Fibroblast of lung (primary cell): ENCODE measurements around the gene SPATS2L. TPM values are rescaled to one million over a fixed set of nuclear protein-coding genes. Genes with fewer than 3 reads are reported as not detected.

ENCODE experiments used
- DNase-seq, 2 donors: peaks; one replicate each; pipeline versions ENCODE4 v3.0.0 to v3.0.0-alpha.2; 2010; ENCODE audit warnings: low read depth in 2 of 2
- H2AFZ ChIP-seq: 2 replicates; pipeline ENCODE4 v1.5.1; 2012; ENCODE audit warnings: low read length, control low read depth, inconsistent platforms
- H3K27ac ChIP-seq: 2 replicates; pipeline ENCODE4 v1.5.1; 2011; ENCODE audit warnings: low read length, control low read depth; ENCODE audit not compliant: insufficient read depth
- H3K27me3 ChIP-seq: 2 replicates; pipeline ENCODE4 v1.5.1; 2011; ENCODE audit warnings: mild to moderate bottlenecking, low read length; ENCODE audit not compliant: control insufficient read depth, insufficient read depth
- H3K36me3 ChIP-seq: 2 replicates; pipeline ENCODE4 v1.5.1; 2011; ENCODE audit warnings: low read length; ENCODE audit not compliant: control insufficient read depth, insufficient read depth
- H3K4me1 ChIP-seq: 2 replicates; pipeline ENCODE4 v1.5.1; 2011; ENCODE audit warnings: low read length; ENCODE audit not compliant: control insufficient read depth, insufficient read depth; ENCODE audit errors: extremely low read depth
- H3K4me2 ChIP-seq: 2 replicates; pipeline ENCODE4 v1.5.1; 2011; ENCODE audit warnings: low read length, control low read depth; ENCODE audit not compliant: insufficient read depth; ENCODE audit errors: extremely low read depth
- H3K4me3 ChIP-seq, 4 experiments: fragments of 200-600 bp in 1 of 4; sonication (generic) in 1 of 4; replicated peaks in 1 of 4; 2 replicates each; pipeline ENCODE4 v1.5.1; 2011 to 2016; ENCODE audit warnings: low read length in 4 of 4, low read depth in 3 of 4, mild to moderate bottlenecking in 3 of 4, control low read depth in 2 of 4, inconsistent platforms in 1 of 4, mixed read lengths in 1 of 4; ENCODE audit not compliant: insufficient read depth in 1 of 4; ENCODE audit errors: control extremely low read depth in 1 of 4
- H3K79me2 ChIP-seq: 2 replicates; pipeline ENCODE4 v1.5.1; 2012; ENCODE audit warnings: mild to moderate bottlenecking, low read length, inconsistent platforms; ENCODE audit not compliant: control insufficient read depth, insufficient read depth
- H3K9ac ChIP-seq: 2 replicates; pipeline ENCODE4 v1.5.1; 2011; ENCODE audit warnings: mild to moderate bottlenecking, low read length, control low read depth; ENCODE audit not compliant: insufficient read depth
- H3K9me3 ChIP-seq: 2 replicates; pipeline ENCODE4 v1.5.1; 2012; ENCODE audit warnings: low read depth, low read length; ENCODE audit not compliant: control insufficient read depth, insufficient read depth
- H4K20me1 ChIP-seq: 2 replicates; pipeline ENCODE4 v1.5.1; 2011; ENCODE audit warnings: low read length; ENCODE audit not compliant: control insufficient read depth, insufficient read depth; ENCODE audit errors: extremely low read depth
- CTCF ChIP-seq, 2 donors: IDR thresholded peaks in 1 of 2; conservative IDR thresholded peaks in 1 of 2; 1 replicate in 1 of 2; 2 replicates in 1 of 2; pipeline ENCODE4 v1.5.1; 2011 to 2012; ENCODE audit warnings: low read length in 2 of 2, control low read depth in 1 of 2, inconsistent platforms in 1 of 2, low read depth in 1 of 2, mild to moderate bottlenecking in 1 of 2
- EZH2 ChIP-seq: IDR thresholded peaks from 2 replicates; pipeline ENCODE4 v1.5.1; 2012; ENCODE audit warnings: low read length, control low read depth, mild to moderate bottlenecking; ENCODE audit errors: missing control alignments
- polyA plus RNA-seq, 2 donors: library from polyadenylated mRNA; depleted of rRNA in 1 of 2; stranded (reverse) in 1 of 2; unstranded in 1 of 2; fragments of >200 nt; gene quantifications; 2 replicates each; pipeline ENCODE4 v1.2.1, GENCODE V29; 2011 to 2012; ENCODE audit warnings: missing spikeins in 1 of 2
- total RNA-seq: library from RNA; depleted of rRNA; stranded (reverse); fragments of >200 nt; gene quantifications from 2 replicates; pipeline ENCODE4 v1.2.1, GENCODE V29; 2014

SPATS2L gene
- total and polyA plus RNA-seq, 2 donors (not counting 1 experiment from before 2014, with no cell fraction given): 73.8 to 291 TPM

DNA sequence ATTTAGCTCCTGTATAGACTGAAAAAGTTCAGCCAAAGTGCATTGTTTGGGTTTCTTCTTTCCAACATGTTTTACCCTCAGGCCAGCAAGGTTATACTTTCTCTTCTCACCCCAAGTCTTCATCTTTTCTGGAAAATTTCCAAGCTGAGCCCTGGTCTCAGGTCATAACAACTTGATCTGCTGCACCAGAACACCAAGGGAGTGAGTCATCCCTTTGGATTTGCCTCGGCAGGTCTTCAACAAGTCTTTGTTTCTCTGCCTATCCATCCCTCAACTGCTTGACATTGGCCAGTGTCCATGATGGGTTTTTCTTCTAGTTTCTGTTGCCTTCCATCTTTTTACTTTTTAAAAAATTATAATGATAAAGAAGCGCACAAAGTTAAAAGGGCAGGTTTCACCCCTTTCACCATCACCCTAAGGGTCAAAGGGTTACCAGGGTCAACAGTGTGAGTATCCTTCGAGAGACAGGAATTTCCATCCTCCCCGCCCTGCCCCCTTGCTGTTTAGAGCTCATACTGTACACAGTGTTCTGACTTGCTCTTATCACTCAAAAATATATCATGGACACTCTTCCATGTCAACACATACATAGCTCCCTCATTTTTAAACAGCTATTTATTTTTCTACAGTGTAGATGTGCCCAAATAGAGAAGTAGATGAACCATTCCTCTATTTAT lies 5.7 kb upstream of the SPATS2L start:
- Histone ChIP-seq H3K36me3 (no peaks in the 10 kb centered on the region), H4K20me1 (no peaks in the 10 kb centered on the region), H3K4me3 (no peak overlapping the region), H3K27me3 (no peaks in the 10 kb centered on the region), H2AFZ (no peak overlapping the region), H3K79me2 (no peaks in the 10 kb centered on the region), H3K9me3 (no peaks in the 10 kb centered on the region), H3K27ac (no peak overlapping the region), H3K4me1 (peaks cover 16% of the 10 kb centered on the region), H3K4me2 (peak overlapping the region; percentile 11), H3K9ac (no peak overlapping the region)
- DNase-seq: peak; percentile 75 to 88
- TF ChIP-seq CTCF (conservative IDR thresholded peaks at IDR 0.05 in 1 of 2, IDR thresholded peaks at IDR 0.05 in 1 of 2; ENCODE audit: low read depth in 1 of 2, low read length in 2 of 2) (no peak), EZH2 (no peak)

DNA sequence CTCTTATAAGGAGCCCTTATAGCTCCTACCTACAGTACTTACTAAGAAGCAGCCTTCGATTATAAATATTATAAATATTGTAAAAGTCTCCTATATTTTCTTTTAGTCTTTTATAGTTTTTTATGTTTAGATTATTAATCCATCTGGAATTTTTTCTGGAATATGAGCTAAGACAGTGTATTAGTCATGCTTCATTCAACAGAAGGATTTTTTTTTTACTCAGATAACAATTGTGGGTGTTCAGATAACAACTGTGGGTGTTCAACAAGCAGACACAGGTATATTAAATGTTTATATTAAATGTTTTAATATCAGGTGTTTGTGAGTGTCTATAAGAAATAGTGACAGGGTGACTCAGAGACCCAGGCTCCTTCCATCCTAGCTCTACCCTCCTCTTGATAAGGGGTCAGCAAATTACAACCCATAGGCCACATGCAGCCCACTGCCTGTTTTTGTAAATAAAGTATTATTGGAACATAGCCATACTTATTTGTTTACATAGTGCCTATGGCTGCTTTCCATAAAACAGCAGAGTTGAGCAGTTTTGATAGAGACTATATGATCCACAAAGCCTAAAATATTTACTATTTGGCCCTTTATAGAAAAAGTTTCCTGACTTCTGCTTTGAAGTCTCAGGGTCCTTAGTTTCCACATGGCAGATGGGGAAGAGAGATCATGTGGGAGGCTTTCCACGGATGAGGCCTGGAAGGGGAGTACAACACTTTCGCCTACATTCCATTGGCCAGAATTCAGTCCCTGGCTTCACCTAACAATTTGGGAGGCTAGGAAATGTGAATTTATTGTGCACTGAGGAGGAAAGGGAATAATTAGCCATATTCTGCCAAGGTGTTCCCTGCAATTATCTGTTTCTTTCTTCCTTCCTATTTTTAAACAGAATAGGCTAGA lies 4.3 kb upstream of the SPATS2L start:
- Histone ChIP-seq H4K20me1 (no peaks in the 10 kb centered on the region), H3K9me3 (no peaks in the 10 kb centered on the region), H3K27ac (no peak overlapping the region), H3K9ac (no peak overlapping the region), H3K79me2 (peaks cover 7% of the 10 kb centered on the region), H3K27me3 (no peaks in the 10 kb centered on the region), H2AFZ (no peak overlapping the region), H3K36me3 (no peaks in the 10 kb centered on the region), H3K4me1 (peaks cover 16% of the 10 kb centered on the region), H3K4me3 (no peak overlapping the region), H3K4me2 (no peak overlapping the region)
- TF ChIP-seq CTCF (conservative IDR thresholded peaks at IDR 0.05 in 1 of 2, IDR thresholded peaks at IDR 0.05 in 1 of 2; ENCODE audit: low read depth in 1 of 2, low read length in 2 of 2): no peak
- TF ChIP-seq EZH2: no peak
- DNase-seq: peak; percentile 34 to 58

GRCh38 chr2:200302940-200303727 lies 3.4 kb upstream of the SPATS2L start:
- H3K4me2 ChIP-seq: no peak overlapping the region
- no peak overlapping the region for H2AFZ ChIP-seq
- TF ChIP-seq EZH2 (no peak), CTCF (conservative IDR thresholded peaks at IDR 0.05 in 1 of 2, IDR thresholded peaks at IDR 0.05 in 1 of 2; ENCODE audit: low read depth in 1 of 2, low read length in 2 of 2) (no peak)
- H3K9ac ChIP-seq: no peak overlapping the region
- H3K4me1 ChIP-seq: peaks cover 16% of the 10 kb centered on the region
- no peak overlapping the region for H3K4me3 ChIP-seq
- H4K20me1 ChIP-seq: no peaks in the 10 kb centered on the region
- H3K9me3 ChIP-seq: no peaks in the 10 kb centered on the region
- no peaks in the 10 kb centered on the region for H3K27me3 ChIP-seq
- H3K36me3 ChIP-seq: no peaks in the 10 kb centered on the region
- peak in 1 of 2 donors; percentile 86 for DNase-seq
- H3K79me2 ChIP-seq: peaks cover 16% of the 10 kb centered on the region
- no peak overlapping the region for H3K27ac ChIP-seq
